ENCODE measurements around the gene CSNK1A1.

GRCh38 chr5:149445739-149446369, 105.4 kb downstream of the CSNK1A1 start:
- TF ChIP-seq TAF1 (IDR thresholded peaks at IDR 0.05; ENCODE audit: borderline replicate concordance, low read depth, low read length) (no peak), POLR2A (IDR thresholded peaks at IDR 0.05; ENCODE audit: low read depth, low read length) (no peak)

All from GM12892 (cell line).